Spleen (tissue), 11 donors: ENCODE measurements around the gene TIFAB. TPM values are rescaled to one million over a fixed set of nuclear protein-coding genes. Genes with fewer than 3 reads are reported as not detected.
A peak's percentile ranks its signal among the peaks of the same experiment; 100 is the strongest.

Source experiments
- DNase-seq: peaks from one replicate; pipeline ENCODE4 v3.0.0-alpha.2; 2020
- H3K27ac ChIP-seq, 8 donors: fragments of 200-600 bp; sonication (generic) in 7 of 8; 1 replicate in 4 of 8; 2 replicates in 4 of 8; pipeline versions ENCODE4 v1.5.0 to v1.8.0; 2016 to 2021; ENCODE audit warnings: inconsistent platforms in 4 of 8, mild to moderate bottlenecking in 4 of 8, moderate library complexity in 1 of 8
- H3K27me3 ChIP-seq, 7 donors: fragments of 200-600 bp; sonication (generic) in 6 of 7; replicated peaks in 1 of 7; 1 replicate in 4 of 7; 2 replicates in 3 of 7; pipeline versions ENCODE4 v1.5.0 to v1.8.0; 2016 to 2021; ENCODE audit warnings: inconsistent platforms in 3 of 7, mild to moderate bottlenecking in 1 of 7
- H3K36me3 ChIP-seq, 6 donors: fragments of 200-600 bp; sonication (generic) in 5 of 6; 1 replicate in 4 of 6; 2 replicates in 2 of 6; pipeline versions ENCODE4 v1.5.0 to v1.8.0; 2016 to 2021; ENCODE audit warnings: inconsistent platforms in 2 of 6
- H3K4me1 ChIP-seq, 6 donors: fragments of 200-600 bp; sonication (generic) in 5 of 6; 1 replicate in 3 of 6; 2 replicates in 3 of 6; pipeline versions ENCODE4 v1.5.0 to v1.8.0; 2016 to 2021; ENCODE audit warnings: inconsistent platforms in 3 of 6
- H3K4me3 ChIP-seq, 8 donors: fragments of 200-600 bp; sonication (generic) in 7 of 8; 1 replicate in 4 of 8; 2 replicates in 4 of 8; pipeline versions ENCODE4 v1.5.0 to v1.8.0; 2016 to 2021; ENCODE audit warnings: inconsistent platforms in 4 of 8, mild to moderate bottlenecking in 4 of 8, moderate library complexity in 2 of 8
- H3K9me3 ChIP-seq, 8 donors: fragments of 200-600 bp; sonication (generic) in 7 of 8; 1 replicate in 4 of 8; 2 replicates in 4 of 8; pipeline versions ENCODE4 v1.5.0 to v1.8.0; 2016 to 2021; ENCODE audit warnings: inconsistent platforms in 4 of 8
- CTCF ChIP-seq, 11 experiments: fragments of 200-600 bp in 7 of 11; fragments of 450-650 bp in 4 of 11; sonication (generic) in 4 of 11; IDR thresholded peaks in 8 of 11; conservative IDR thresholded peaks in 3 of 11; 1 replicate in 7 of 11; 2 replicates in 4 of 11; pipeline versions ENCODE4 v1.4.0 to v1.8.0; 2016 to 2021; ENCODE audit warnings: antibody characterized with exemption in 11 of 11, inconsistent platforms in 4 of 11, mild to moderate bottlenecking in 1 of 11
- POLR2A ChIP-seq, 3 donors: fragments of 450-650 bp; IDR thresholded peaks; one replicate each; pipeline ENCODE4 v1.5.1; 2017; ENCODE audit warnings: antibody characterized with exemption in 3 of 3, mild to moderate bottlenecking in 1 of 3
- POLR2AphosphoS5 ChIP-seq, 3 donors: sonication (generic); formaldehyde crosslinking; IDR thresholded peaks; one replicate each; pipeline ENCODE4 v1.5.1; 2017; ENCODE audit warnings: antibody characterized with exemption in 3 of 3
- WGBS, 5 donors: extraction: QIAGEN DNeasy Blood & Tissue Kit in 3 of 5; methylation state at CpG; one replicate each; pipeline versions ENCODE4 v1.1.5 to v1.1.7; 2013 to 2018; 5-methylcytosine and 5-hydroxymethylcytosine counted together
- intact Hi-C: fragments of 100-400 bp; cut with DNase I; formaldehyde crosslinking; loops from one replicate; pipeline ENCODE4 v1.15.0; 2023; ENCODE audit warnings: low total_unique reads
- polyA plus RNA-seq, 3 donors: library from polyadenylated mRNA; stranded (reverse); fragments of 200-250 nt; gene quantifications; one replicate each; pipeline ENCODE4 v1.2.1, GENCODE V29; 2013
- total RNA-seq, 7 donors: library from RNA; depleted of rRNA in 3 of 7; stranded (reverse); fragments of >200 nt in 3 of 7; fragmentation: NEBNext Ultra II Directional in 4 of 7; extraction: Animal tissue kit (Norgen Biotek cat#: 25700) in 4 of 7; gene quantifications; one replicate each; pipeline versions ENCODE4 v1.1.0 to v1.2.1, GENCODE V29; 2016 to 2021
- donor health status: healthy with polysubstance abuse.
- donor health status: DM: no; HTN: no; CAD: no; lungs with moderate emphysema.
- donor health status: DM: no; HTN: no; CAD: no.
- donor health status: Bipolar disorder and iron deficiency.
- donor health status: healthy.
- donor health status: DM: no; HTN: no; CAD: no.
- donor health status: DM: yes; HTN: yes; CAD: no.

Gene TIFAB
- total and polyA plus RNA-seq, 10 donors: 0.37 to 4.0 (median 1.1) TPM

DNA sequence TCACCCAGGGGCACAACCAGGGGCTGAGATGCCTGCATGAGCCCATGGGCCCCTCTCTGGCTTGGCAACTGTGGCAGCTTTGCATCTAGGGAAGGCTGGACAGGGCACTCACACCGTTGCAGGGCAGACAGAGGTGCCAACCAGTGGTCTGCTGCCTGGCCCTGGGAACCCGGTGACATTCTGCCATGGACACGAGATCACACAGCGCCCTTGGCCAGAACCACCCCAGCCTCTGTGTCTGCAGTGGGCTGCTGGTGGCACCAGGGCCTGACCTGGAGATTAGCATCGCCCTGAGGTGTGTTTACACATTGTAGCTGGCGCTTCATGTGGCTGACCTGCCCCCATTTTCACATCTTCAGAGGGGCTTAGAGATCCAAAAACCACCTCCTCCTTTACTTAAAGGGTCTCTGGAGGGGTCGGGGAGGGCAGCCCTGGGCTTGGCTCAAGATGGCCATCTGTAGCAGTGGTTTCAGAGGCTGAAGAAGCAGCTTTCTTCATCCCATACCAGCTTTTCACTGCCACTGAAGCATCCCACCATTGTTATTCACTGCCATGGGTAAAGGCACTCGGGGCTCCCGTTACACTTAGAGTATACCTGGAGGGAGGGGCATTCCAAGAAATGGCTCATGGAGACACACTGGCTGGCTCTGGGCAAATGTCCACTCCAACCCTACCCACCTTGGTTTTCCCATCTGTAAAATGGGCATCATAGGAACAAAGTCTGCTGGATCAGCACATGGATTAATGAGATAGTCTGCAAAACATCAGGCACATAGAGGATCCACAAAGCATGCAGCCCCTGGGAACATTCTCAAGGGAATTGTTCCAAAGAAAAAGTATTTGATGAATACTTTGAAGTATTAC lies 16.5 kb downstream of the TIFAB start:
- Histone ChIP-seq H3K9me3 (no peaks in the 10 kb centered on the region), H3K27ac (no peak overlapping the region), H3K27me3 (peaks cover 0 to 23% (median 0%) of the 10 kb centered on the region in 7 donors), H3K36me3 (no peaks in the 10 kb centered on the region), H3K4me1 (peaks cover 0 to 48% (median 7%) of the 10 kb centered on the region in 6 donors), H3K4me3 (no peak overlapping the region)
- intact Hi-C loops: no loop called here
- TF ChIP-seq POLR2A (IDR thresholded peaks at IDR 0.05) (no peak), POLR2AphosphoS5 (IDR thresholded peaks at IDR 0.05) (no peak), CTCF (IDR thresholded peaks at IDR 0.05 in 8 of 11, conservative IDR thresholded peaks at IDR 0.05 in 3 of 11) (no peak)
- WGBS, 5 donors: 81 to 90% (median 85%) methylated on average over 5 to 9 of the region's 9 CpGs
- peak; percentile 60 for DNase-seq

- no peak for DNase-seq
- Histone ChIP-seq H3K27ac (peak overlapping the region in 2 of 8 donors; percentile 22 to 45), H3K4me3 (no peak overlapping the region), H3K9me3 (no peaks in the 10 kb centered on the region), H3K4me1 (peaks cover 0 to 48% (median 7%) of the 10 kb centered on the region in 6 donors), H3K27me3 (peaks cover 0 to 23% (median 0%) of the 10 kb centered on the region in 7 donors), H3K36me3 (no peaks in the 10 kb centered on the region)
- TF ChIP-seq POLR2A (IDR thresholded peaks at IDR 0.05) (no peak), POLR2AphosphoS5 (IDR thresholded peaks at IDR 0.05) (no peak), CTCF (IDR thresholded peaks at IDR 0.05 in 8 of 11, conservative IDR thresholded peaks at IDR 0.05 in 3 of 11) (no peak)
- WGBS, 5 donors: 70 to 82% (median 74%) methylated on average over 24 of the region's 24 CpGs
- intact Hi-C loops: no loop called here
These were observed 17.3 kb downstream of the TIFAB start for GRCh38 chr5:135434591-135435466.

GRCh38 chr5:135433681-135434426 lies 18.3 kb downstream of the TIFAB start:
- Histone ChIP-seq H3K27me3 (peaks cover 0 to 23% (median 0%) of the 10 kb centered on the region in 7 donors), H3K27ac (peak overlapping the region in 3 of 8 donors; percentile 22 to 45 (median 45)), H3K9me3 (peaks cover 0 to 8% (median 2%) of the 10 kb centered on the region in 8 donors), H3K36me3 (no peaks in the 10 kb centered on the region), H3K4me3 (no peak overlapping the region), H3K4me1 (peaks cover 0 to 42% (median 7%) of the 10 kb centered on the region in 6 donors)
- no peak for TF ChIP-seq POLR2AphosphoS5 (IDR thresholded peaks at IDR 0.05)
- no peak for TF ChIP-seq CTCF (IDR thresholded peaks at IDR 0.05 in 8 of 11, conservative IDR thresholded peaks at IDR 0.05 in 3 of 11)
- TF ChIP-seq POLR2A (IDR thresholded peaks at IDR 0.05): no peak
- peak; percentile 71 for DNase-seq
- 47 to 59% (median 57%) methylated on average over 11 to 12 of the region's 12 CpGs for WGBS, 5 donors
- intact Hi-C loops: no loop called here
